Measurements from ENCODE around the gene ECE2.

The ECE2 gene

DNA sequence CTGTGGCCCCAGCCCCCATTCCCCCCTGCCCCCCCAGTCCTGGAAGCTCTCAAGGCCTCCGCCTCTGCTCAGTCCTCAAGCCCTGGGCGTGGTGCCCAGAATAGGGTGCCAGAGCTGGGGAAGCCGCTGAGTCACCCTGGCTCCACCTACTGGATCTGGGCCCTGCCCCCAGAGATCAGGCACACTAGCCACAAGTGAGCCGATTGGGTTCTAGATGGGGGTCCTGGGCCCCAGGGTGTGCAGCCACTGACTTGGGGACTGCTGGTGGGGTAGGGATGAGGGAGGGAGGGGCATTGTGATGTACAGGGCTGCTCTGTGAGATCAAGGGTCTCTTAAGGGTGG lies 44.3 kb downstream of the ECE2 start:
- peak overlapping the region; percentile 75 for H3K4me3 ChIP-seq (ENCODE audit: low read length)
- H3K9me3 ChIP-seq (ENCODE audit: control insufficient read depth, low read length) = no peaks in the 10 kb centered on the region
- peaks cover 69% of the 10 kb centered on the region for H3K36me3 ChIP-seq (ENCODE audit: control insufficient read depth, insufficient read depth, low read length, severe bottlenecking)
- peak; percentile 99 for DNase-seq (ENCODE audit: low read depth)
- H3K4me1 ChIP-seq (ENCODE audit: control insufficient read depth, insufficient read depth, low read length) = peaks cover 73% of the 10 kb centered on the region
- no peaks in the 10 kb centered on the region for H3K27me3 ChIP-seq (replicated peaks; ENCODE audit: control insufficient read depth, insufficient read depth, low read length)
- peak overlapping the region; percentile 78 for H3K9ac ChIP-seq (ENCODE audit: low read length)

DNA sequence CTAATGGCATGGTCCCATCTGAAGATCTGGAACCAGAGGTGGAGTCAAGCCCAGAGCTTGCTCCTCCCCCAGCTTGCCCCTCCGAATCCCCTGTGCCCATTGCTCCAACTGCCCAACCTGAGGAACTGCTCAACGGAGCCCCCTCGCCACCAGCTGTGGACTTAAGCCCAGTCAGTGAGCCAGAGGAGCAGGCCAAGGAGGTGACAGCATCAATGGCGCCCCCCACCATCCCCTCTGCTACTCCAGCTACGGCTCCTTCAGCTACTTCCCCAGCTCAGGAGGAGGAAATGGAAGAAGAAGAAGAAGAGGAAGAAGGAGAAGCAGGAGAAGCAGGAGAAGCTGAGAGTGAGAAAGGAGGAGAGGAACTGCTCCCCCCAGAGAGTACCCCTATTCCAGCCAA lies 45.8 kb downstream of the ECE2 start:
- peaks cover 85% of the 10 kb centered on the region for H3K36me3 ChIP-seq (ENCODE audit: control insufficient read depth, insufficient read depth, low read length, severe bottlenecking)
- no peak for DNase-seq (ENCODE audit: low read depth)
- H3K4me1 ChIP-seq (ENCODE audit: control insufficient read depth, insufficient read depth, low read length) = peaks cover 71% of the 10 kb centered on the region

DNA sequence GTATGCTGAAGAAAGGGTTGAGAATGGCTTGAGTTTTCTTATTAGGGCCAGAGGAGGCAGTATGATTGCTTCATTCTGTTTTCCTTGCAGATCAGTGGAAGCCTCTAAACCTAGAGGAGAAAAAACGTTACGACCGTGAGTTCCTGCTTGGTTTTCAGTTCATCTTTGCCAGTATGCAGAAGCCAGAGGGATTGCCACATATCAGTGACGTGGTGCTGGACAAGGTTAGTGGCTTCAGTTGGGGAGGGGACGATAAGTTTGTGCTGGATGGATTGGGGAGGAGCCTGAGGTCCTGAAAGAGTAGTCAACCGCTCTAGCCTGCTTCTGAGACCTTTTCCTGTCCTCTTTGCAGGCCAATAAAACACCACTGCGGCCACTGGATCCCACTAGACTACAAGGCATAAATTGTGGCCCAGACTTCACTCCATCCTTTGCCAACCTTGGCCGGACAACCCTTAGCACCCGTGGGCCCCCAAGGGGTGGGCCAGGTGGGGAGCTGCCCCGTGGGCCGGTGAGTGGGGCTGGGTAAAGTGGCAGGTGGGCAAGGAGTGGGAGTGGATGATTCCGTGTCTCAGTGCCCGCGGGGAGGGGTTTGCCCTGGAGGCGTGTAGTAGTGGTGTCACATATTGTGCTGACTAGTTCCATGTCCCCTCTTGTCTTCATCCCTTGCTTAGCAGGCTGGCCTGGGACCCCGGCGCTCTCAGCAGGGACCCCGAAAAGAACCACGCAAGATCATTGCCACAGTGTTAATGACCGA lies 47.1 kb downstream of the ECE2 start:
- Histone ChIP-seq H3K9me3 (ENCODE audit: control insufficient read depth, low read length) (no peaks in the 10 kb centered on the region), H3K27me3 (replicated peaks; ENCODE audit: control insufficient read depth, insufficient read depth, low read length) (no peaks in the 10 kb centered on the region), H3K36me3 (ENCODE audit: control insufficient read depth, insufficient read depth, low read length, severe bottlenecking) (peaks cover 87% of the 10 kb centered on the region), H3K9ac (ENCODE audit: low read length) (peak overlapping the region; percentile 78), H3K4me3 (ENCODE audit: low read length) (peak overlapping the region; percentile 17), H3K4me1 (ENCODE audit: control insufficient read depth, insufficient read depth, low read length) (peaks cover 59% of the 10 kb centered on the region)
- no peak for DNase-seq (ENCODE audit: low read depth)

More for the DNA sequence above, 45.8 kb downstream of the ECE2 start:
- H3K4me3 ChIP-seq (ENCODE audit: low read length) = peak overlapping the region; percentile 75
- H3K9me3 ChIP-seq (ENCODE audit: control insufficient read depth, low read length) = no peaks in the 10 kb centered on the region
- peak overlapping the region; percentile 78 for H3K9ac ChIP-seq (ENCODE audit: low read length)
- no peaks in the 10 kb centered on the region for H3K27me3 ChIP-seq (replicated peaks; ENCODE audit: control insufficient read depth, insufficient read depth, low read length)

DNA sequence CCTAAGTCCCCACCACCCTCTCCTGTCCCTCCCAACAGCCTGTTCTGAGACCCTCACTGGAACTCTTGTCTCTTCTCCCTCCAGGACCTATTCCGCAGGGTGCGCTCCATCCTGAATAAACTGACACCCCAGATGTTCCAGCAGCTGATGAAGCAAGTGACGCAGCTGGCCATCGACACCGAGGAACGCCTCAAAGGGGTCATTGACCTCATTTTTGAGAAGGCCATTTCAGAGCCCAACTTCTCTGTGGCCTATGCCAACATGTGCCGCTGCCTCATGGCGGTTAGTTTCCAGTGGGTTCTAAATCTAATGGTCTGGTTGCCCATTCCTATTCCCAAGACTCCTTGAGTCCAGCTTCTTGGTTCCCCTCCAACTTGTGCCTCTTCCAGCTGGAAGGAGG lies 47.9 kb downstream of the ECE2 start:
- H3K36me3 ChIP-seq (ENCODE audit: control insufficient read depth, insufficient read depth, low read length, severe bottlenecking) = peaks cover 90% of the 10 kb centered on the region
- DNase-seq (ENCODE audit: low read depth) = no peak

GRCh38 chr3:184325269-184325668 lies 49.4 kb downstream of the ECE2 start:
- Histone ChIP-seq H3K9ac (ENCODE audit: low read length) (no peak overlapping the region), H3K36me3 (ENCODE audit: control insufficient read depth, insufficient read depth, low read length, severe bottlenecking) (peaks cover 100% of the 10 kb centered on the region), H3K4me3 (ENCODE audit: low read length) (no peak overlapping the region), H3K27me3 (replicated peaks; ENCODE audit: control insufficient read depth, insufficient read depth, low read length) (no peaks in the 10 kb centered on the region), H3K9me3 (ENCODE audit: control insufficient read depth, low read length) (no peaks in the 10 kb centered on the region), H3K4me1 (ENCODE audit: control insufficient read depth, insufficient read depth, low read length) (peaks cover 49% of the 10 kb centered on the region)
- no peak for DNase-seq (ENCODE audit: low read depth)

More for the DNA sequence above, 47.9 kb downstream of the ECE2 start:
- Histone ChIP-seq H3K4me1 (ENCODE audit: control insufficient read depth, insufficient read depth, low read length) (peaks cover 57% of the 10 kb centered on the region), H3K27me3 (replicated peaks; ENCODE audit: control insufficient read depth, insufficient read depth, low read length) (no peaks in the 10 kb centered on the region), H3K9me3 (ENCODE audit: control insufficient read depth, low read length) (no peaks in the 10 kb centered on the region), H3K4me3 (ENCODE audit: low read length) (no peak overlapping the region), H3K9ac (ENCODE audit: low read length) (no peak overlapping the region)

DNA sequence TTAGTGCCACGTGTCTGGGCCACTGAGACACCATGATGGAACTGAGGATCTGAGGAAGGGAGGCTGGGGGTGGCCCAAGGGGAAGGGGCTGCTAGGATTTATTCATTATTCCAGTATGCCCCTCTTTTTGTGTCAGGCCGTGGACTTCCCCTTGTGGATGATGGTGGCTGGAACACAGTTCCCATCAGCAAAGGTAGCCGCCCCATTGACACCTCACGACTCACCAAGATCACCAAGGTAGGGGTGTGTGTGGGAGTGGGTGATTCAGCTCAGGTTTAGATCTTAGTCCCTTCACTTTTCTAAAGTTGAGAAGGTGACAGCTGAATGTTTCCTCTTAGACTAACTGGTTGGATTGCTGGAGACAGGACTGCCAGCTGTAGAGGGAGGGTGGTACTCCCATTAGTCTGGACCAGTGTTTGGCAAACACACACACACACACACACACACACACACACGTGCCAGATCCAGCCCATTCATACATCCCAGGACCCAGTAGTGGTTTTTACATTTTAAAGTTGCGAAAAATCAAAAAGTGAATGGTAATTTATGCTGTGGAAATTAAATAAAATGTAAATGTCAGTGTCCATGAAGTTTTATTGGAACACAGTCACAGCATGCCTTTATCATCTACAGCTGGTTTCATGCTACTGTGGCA lies 50.0 kb downstream of the ECE2 start:
- H3K9ac ChIP-seq (ENCODE audit: low read length) = peak overlapping the region; percentile 5
- no peak overlapping the region for H3K4me3 ChIP-seq (ENCODE audit: low read length)
- H3K36me3 ChIP-seq (ENCODE audit: control insufficient read depth, insufficient read depth, low read length, severe bottlenecking) = peaks cover 99% of the 10 kb centered on the region
- no peaks in the 10 kb centered on the region for H3K27me3 ChIP-seq (replicated peaks; ENCODE audit: control insufficient read depth, insufficient read depth, low read length)
- H3K4me1 ChIP-seq (ENCODE audit: control insufficient read depth, insufficient read depth, low read length) = peaks cover 43% of the 10 kb centered on the region
- no peak for DNase-seq (ENCODE audit: low read depth)
- H3K9me3 ChIP-seq (ENCODE audit: control insufficient read depth, low read length) = no peaks in the 10 kb centered on the region

DNA sequence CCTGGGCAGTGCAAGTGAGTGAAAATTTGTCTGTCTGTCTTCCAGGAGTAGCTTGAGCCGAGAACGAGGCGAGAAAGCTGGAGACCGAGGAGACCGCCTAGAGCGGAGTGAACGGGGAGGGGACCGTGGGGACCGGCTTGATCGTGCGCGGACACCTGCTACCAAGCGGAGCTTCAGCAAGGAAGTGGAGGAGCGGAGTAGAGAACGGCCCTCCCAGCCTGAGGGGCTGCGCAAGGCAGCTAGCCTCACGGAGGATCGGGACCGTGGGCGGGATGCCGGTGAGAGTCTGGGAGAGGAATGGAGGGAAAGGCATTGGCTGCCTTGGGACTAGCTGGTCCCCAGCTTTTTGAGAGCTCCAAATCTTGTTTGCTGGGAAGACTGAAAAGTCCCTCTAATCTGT lies 51.3 kb downstream of the ECE2 start:
- DNase-seq (ENCODE audit: low read depth) = no peak
- Histone ChIP-seq H3K27me3 (replicated peaks; ENCODE audit: control insufficient read depth, insufficient read depth, low read length) (no peaks in the 10 kb centered on the region), H3K9ac (ENCODE audit: low read length) (no peak overlapping the region), H3K4me3 (ENCODE audit: low read length) (no peak overlapping the region), H3K9me3 (ENCODE audit: control insufficient read depth, low read length) (no peaks in the 10 kb centered on the region), H3K4me1 (ENCODE audit: control insufficient read depth, insufficient read depth, low read length) (peaks cover 38% of the 10 kb centered on the region), H3K36me3 (ENCODE audit: control insufficient read depth, insufficient read depth, low read length, severe bottlenecking) (peaks cover 99% of the 10 kb centered on the region)

GRCh38 chr3:184328516-184328915 lies 52.7 kb downstream of the ECE2 start:
- Histone ChIP-seq H3K9me3 (ENCODE audit: control insufficient read depth, low read length) (no peaks in the 10 kb centered on the region), H3K4me1 (ENCODE audit: control insufficient read depth, insufficient read depth, low read length) (peaks cover 24% of the 10 kb centered on the region), H3K27me3 (replicated peaks; ENCODE audit: control insufficient read depth, insufficient read depth, low read length) (no peaks in the 10 kb centered on the region), H3K9ac (ENCODE audit: low read length) (peak overlapping the region; percentile 16), H3K4me3 (ENCODE audit: low read length) (no peak overlapping the region), H3K36me3 (ENCODE audit: control insufficient read depth, insufficient read depth, low read length, severe bottlenecking) (peaks cover 99% of the 10 kb centered on the region)
- DNase-seq (ENCODE audit: low read depth) = no peak

DNA sequence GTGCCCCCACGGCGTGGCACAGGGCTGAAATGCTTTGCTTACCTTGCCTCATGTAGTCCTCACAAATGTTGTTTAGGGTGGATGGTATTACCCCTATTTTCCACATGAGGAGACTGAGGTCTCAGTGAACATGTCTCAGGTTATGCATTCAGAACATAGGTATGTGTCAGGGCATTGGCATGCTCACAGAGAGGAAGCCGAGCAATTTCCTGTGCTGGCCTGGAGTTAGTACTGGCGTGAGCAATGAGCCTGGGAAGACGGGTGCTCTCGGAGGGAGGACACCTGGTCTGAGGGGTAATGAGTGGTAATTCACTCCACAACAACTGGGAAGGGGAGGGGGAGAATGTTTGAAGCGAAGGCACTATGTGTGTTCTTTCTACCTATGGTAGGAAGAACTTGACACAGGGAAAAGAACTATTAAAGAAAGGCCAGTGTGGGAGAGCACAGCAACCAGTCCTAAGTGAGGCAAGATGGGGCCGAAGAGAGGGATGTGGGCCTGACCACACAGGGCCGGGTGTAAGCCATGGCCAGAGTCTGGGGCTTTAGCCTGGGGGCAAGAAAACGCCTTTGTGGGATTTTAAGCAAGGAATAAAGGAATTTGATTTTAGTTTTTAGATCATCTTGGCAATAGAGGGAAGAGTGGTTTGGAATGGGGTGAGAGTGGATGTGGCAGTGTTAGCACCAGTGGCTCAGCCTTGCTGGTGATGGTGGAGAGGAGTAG lies 56.7 kb downstream of the ECE2 start:
- Histone ChIP-seq H3K27me3 (replicated peaks; ENCODE audit: control insufficient read depth, insufficient read depth, low read length) (no peaks in the 10 kb centered on the region), H3K9ac (ENCODE audit: low read length) (peak overlapping the region; percentile 28), H3K4me3 (ENCODE audit: low read length) (no peak overlapping the region), H3K4me1 (ENCODE audit: control insufficient read depth, insufficient read depth, low read length) (peaks cover 38% of the 10 kb centered on the region), H3K36me3 (ENCODE audit: control insufficient read depth, insufficient read depth, low read length, severe bottlenecking) (peaks cover 79% of the 10 kb centered on the region), H3K9me3 (ENCODE audit: control insufficient read depth, low read length) (no peaks in the 10 kb centered on the region)
- peak; percentile 69 for DNase-seq (ENCODE audit: low read depth)

DNA sequence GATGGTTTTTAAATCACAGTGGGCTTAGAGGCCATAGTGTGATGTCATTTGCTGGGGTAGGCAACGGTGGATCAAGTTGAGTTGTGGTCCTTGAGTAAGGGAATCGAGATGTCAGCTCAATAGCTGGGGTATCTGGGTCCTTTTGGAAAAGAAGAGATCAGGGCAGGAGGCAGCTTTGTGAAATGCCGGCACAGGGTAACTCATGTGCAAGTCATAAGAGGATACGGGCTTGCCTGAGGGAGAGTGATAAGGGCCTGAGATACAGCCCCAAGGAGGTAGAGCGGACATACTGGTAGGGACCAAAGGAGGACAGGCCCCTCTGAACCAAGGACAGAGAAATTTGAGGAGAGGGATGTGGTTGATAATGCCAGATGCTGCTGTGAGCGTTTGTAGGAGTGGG lies 57.4 kb downstream of the ECE2 start:
- Histone ChIP-seq H3K9ac (ENCODE audit: low read length) (peak overlapping the region; percentile 22), H3K9me3 (ENCODE audit: control insufficient read depth, low read length) (no peaks in the 10 kb centered on the region), H3K36me3 (ENCODE audit: control insufficient read depth, insufficient read depth, low read length, severe bottlenecking) (peaks cover 73% of the 10 kb centered on the region), H3K4me3 (ENCODE audit: low read length) (no peak overlapping the region), H3K27me3 (replicated peaks; ENCODE audit: control insufficient read depth, insufficient read depth, low read length) (no peaks in the 10 kb centered on the region), H3K4me1 (ENCODE audit: control insufficient read depth, insufficient read depth, low read length) (peaks cover 45% of the 10 kb centered on the region)
- no peak for DNase-seq (ENCODE audit: low read depth)

DNA sequence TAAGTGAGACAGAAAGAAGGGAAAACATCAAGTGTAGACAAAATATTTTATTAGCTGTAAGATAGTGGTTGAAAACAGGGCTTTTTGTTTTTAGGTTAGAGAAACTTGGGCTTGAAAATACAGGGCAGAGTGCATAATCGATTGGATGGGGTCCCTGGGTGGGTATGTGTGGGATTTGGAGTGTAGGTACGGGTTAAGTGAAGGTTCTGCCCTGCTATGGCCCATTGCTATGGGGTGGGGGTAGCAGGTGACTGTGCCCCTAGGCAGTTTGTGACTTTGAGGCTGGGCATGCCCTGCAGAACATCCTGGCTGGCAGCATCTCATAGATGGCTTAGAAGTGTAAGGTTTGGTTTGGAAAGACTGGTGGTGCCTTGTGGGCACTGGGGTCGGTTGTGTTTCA lies 57.9 kb downstream of the ECE2 start:
- Histone ChIP-seq H3K27me3 (replicated peaks; ENCODE audit: control insufficient read depth, insufficient read depth, low read length) (no peaks in the 10 kb centered on the region), H3K4me1 (ENCODE audit: control insufficient read depth, insufficient read depth, low read length) (peaks cover 45% of the 10 kb centered on the region), H3K4me3 (ENCODE audit: low read length) (no peak overlapping the region), H3K9me3 (ENCODE audit: control insufficient read depth, low read length) (no peaks in the 10 kb centered on the region), H3K36me3 (ENCODE audit: control insufficient read depth, insufficient read depth, low read length, severe bottlenecking) (peaks cover 68% of the 10 kb centered on the region), H3K9ac (ENCODE audit: low read length) (no peak overlapping the region)
- no peak for DNase-seq (ENCODE audit: low read depth)
